ENCODE results near the gene GOLPH3.

GRCh38 chr5:32207355-32207634 is 33.2 kb upstream of the GOLPH3 start:
- TF ChIP-seq CTCF (IDR thresholded peaks at IDR 0.05), result no peak
- no peak for TF ChIP-seq POLR2A (IDR thresholded peaks at IDR 0.05)
- TF ChIP-seq POLR2AphosphoS5 (IDR thresholded peaks at IDR 0.05; ENCODE audit: insufficient read depth in 1 of 2, low read depth in 1 of 2), result no peak

All from vagina (tissue), 2 donors.